ENCODE measurements around the gene SCAMP4.
A peak's percentile ranks its signal among the peaks of the same experiment; 100 is the strongest.

SCAMP4 gene

DNA sequence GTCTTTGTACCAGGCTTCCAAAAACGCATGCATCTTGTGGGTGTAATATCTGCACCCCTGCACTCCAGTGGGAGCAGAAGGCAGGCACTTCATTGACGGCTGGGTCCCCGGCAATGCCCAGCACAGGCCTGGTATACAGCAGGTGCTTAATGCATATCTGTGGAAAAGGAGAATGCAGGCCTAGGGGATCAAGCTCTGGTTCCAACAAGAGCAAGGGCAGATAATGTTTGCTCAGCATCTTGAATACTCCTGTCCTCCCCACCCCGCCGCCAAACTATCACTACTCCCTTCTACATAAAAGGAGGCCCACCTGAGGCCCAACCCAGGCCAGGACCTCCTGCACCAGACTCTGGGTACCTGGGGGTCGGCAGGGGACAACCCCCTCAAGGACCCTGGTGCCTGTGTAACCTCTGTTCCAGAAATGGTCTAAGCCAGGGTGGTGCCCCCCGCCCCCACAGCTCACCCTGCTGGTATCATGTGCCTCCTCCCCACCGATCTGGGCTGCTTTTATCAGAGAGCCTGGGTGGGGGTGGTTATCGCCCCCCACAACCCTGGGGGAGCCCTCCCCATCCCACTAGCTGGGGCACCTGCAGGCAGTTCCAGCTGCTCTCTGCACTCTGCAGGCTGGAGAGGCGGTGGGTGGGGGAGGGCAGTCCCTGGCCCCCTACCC lies 46.7 kb upstream of the SCAMP4 start:
- Histone ChIP-seq H3K36me3 (ENCODE audit: control insufficient read depth, insufficient read depth, low read length) (no peaks in the 10 kb centered on the region), H3K27me3 (replicated peaks; ENCODE audit: control insufficient read depth, insufficient read depth, low read length) (no peaks in the 10 kb centered on the region), H3K4me3 (replicated peaks; ENCODE audit: low read depth, low read length) (no peak overlapping the region)
- DNase-seq (ENCODE audit: extremely low read depth, insufficient read length) = no peak
- TF ChIP-seq, protein P1, sequence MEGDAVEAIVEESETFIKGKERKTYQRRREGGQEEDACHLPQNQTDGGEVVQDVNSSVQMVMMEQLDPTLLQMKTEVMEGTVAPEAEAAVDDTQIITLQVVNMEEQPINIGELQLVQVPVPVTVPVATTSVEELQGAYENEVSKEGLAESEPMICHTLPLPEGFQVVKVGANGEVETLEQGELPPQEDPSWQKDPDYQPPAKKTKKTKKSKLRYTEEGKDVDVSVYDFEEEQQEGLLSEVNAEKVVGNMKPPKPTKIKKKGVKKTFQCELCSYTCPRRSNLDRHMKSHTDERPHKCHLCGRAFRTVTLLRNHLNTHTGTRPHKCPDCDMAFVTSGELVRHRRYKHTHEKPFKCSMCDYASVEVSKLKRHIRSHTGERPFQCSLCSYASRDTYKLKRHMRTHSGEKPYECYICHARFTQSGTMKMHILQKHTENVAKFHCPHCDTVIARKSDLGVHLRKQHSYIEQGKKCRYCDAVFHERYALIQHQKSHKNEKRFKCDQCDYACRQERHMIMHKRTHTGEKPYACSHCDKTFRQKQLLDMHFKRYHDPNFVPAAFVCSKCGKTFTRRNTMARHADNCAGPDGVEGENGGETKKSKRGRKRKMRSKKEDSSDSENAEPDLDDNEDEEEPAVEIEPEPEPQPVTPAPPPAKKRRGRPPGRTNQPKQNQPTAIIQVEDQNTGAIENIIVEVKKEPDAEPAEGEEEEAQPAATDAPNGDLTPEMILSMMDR (IDR thresholded peaks at IDR 0.05; ENCODE audit: insufficient read depth, low read length, poor library complexity, severe bottlenecking) = no peak

DNA sequence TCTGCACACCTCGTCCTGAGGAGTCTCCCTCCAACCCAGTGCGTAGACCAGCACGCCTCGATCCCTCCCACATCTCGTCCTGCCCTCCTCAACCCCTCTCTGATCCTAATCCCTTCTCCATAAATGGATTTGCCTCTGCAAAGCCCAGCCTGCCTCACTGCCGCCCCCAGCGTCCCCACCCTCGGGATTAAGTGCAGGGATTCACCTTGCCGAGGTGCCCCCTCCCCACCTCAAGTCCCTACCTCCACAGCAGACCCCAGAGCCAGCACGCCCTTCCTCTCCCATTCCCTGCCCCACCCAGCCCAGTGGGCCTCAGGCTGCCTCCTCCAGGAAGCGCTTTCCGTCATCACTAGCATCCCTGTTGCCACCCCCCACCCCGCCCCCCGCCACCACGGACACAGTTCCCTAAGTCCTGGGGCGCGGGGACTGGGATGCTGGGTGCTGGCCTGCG lies 45.8 kb upstream of the SCAMP4 start:
- no peak for DNase-seq (ENCODE audit: extremely low read depth, insufficient read length)

DNA sequence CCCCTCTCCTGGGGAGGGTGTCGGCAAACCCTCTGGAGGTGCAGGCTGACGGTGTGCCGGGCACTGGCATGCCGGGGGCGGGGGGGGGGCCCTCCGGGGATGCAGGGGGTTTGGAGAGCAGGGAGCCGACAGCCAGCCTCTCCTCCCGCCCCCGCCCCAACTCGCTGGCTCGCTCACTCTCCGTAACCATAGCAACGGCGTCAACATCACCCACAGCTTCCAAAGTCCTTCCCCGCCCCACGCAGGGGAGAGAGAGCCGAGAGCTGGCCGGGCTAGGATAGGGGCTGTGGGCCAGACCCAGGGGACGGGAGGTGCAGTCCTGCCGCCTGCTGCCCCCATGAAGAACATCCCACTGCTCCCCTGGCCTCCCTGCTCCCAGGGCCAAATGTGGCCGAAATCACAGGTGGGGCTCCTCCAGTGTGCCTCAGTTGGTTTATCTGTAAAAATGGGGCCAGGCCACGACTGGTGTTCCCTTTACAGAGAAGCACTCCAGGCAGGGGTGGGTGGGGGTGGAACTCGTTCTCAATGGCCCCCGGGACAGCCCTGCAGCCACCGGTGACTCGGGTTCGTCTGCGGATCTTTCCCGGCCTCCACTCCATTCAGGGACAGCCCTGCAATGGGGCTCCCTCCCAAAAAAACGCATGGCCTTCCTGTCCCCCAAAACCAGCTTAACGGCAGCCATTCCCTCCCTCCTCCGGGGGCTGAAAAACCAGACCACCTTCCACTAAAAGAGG lies 45.0 kb upstream of the SCAMP4 start:
- Histone ChIP-seq H3K36me3 (ENCODE audit: control insufficient read depth, insufficient read depth, low read length) (no peaks in the 10 kb centered on the region), H3K27me3 (replicated peaks; ENCODE audit: control insufficient read depth, insufficient read depth, low read length) (no peaks in the 10 kb centered on the region), H3K4me3 (replicated peaks; ENCODE audit: low read depth, low read length) (no peak overlapping the region)
- no peak for DNase-seq (ENCODE audit: extremely low read depth, insufficient read length)
- TF ChIP-seq, protein P1 (IDR thresholded peaks at IDR 0.05; ENCODE audit: insufficient read depth, low read length, poor library complexity, severe bottlenecking) = no peak

More for the DNA sequence above, 45.8 kb upstream of the SCAMP4 start:
- Histone ChIP-seq H3K36me3 (ENCODE audit: control insufficient read depth, insufficient read depth, low read length) (no peaks in the 10 kb centered on the region), H3K4me3 (replicated peaks; ENCODE audit: low read depth, low read length) (no peak overlapping the region), H3K27me3 (replicated peaks; ENCODE audit: control insufficient read depth, insufficient read depth, low read length) (no peaks in the 10 kb centered on the region)
- TF ChIP-seq, protein P1 (IDR thresholded peaks at IDR 0.05; ENCODE audit: insufficient read depth, low read length, poor library complexity, severe bottlenecking) = no peak

DNA sequence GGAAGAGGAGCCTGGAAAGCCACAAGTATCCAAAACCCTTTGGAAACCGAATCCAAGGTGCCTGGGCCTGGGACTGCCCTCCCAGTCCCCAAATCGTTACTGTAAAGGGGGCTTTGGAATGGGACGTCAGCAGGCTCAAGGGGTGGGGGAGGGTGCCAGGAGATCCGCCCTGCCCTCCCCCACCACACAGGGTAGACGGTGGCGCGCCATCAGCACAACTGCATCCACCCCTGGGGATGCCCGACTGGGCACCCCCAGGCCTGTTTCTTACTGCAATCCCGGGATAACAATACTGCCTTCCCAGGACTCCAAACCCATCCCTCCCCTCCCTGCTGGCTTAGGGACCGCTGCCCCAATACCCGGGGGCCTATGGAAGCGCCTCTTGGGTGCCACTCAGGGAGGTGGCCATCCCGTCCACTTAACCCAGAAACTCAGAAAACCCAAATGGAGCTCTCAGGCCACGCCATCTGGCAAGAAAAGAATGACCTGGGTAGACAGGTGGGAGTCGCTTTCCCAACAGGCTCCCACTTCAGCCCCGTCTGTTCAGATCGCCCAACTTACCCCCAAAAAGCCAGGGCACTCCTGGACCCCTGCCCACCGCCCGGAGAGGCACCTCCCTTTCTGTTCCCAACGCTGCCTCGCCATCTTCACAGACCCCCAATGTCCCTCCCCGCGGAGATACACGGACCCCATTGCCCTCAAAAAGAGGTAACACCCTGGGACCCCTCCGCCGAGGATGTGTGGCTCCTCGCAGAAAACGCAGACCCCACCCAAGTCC lies 44.2 kb upstream of the SCAMP4 start:
- DNase-seq (ENCODE audit: extremely low read depth, insufficient read length) = no peak
- H3K4me3 ChIP-seq (replicated peaks; ENCODE audit: low read depth, low read length) = peak overlapping the region; percentile 70
- TF ChIP-seq, protein P1 (IDR thresholded peaks at IDR 0.05; ENCODE audit: insufficient read depth, low read length, poor library complexity, severe bottlenecking) = no peak
- H3K27me3 ChIP-seq (replicated peaks; ENCODE audit: control insufficient read depth, insufficient read depth, low read length) = no peaks in the 10 kb centered on the region
- no peaks in the 10 kb centered on the region for H3K36me3 ChIP-seq (ENCODE audit: control insufficient read depth, insufficient read depth, low read length)

DNA sequence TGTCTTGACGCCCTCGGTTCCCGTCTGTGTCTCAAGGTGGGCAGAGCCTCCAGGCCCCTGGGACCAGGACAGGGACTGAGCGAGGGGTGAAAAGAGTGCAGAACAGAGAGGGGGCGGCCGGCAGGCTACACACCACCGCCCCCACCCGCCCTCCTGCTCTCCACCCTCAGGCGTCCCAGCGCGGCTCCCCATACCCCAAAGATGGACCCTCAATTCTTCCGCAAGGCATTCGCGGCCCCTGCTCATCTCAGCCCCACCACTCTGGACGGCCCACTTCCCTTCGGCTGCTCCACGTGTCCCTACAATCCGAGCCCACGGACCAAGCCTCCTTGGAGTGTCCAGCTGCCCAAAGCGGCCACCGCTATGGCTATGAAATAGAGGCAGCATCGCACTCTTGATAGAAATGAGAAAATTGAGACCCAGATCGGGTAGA lies 43.6 kb upstream of the SCAMP4 start:
- DNase-seq (ENCODE audit: extremely low read depth, insufficient read length) = no peak
- Histone ChIP-seq H3K27me3 (replicated peaks; ENCODE audit: control insufficient read depth, insufficient read depth, low read length) (no peaks in the 10 kb centered on the region), H3K36me3 (ENCODE audit: control insufficient read depth, insufficient read depth, low read length) (no peaks in the 10 kb centered on the region), H3K4me3 (replicated peaks; ENCODE audit: low read depth, low read length) (peak overlapping the region; percentile 70)
- TF ChIP-seq, protein P1 (IDR thresholded peaks at IDR 0.05; ENCODE audit: insufficient read depth, low read length, poor library complexity, severe bottlenecking) = no peak

Measured in GM06990 (cell line).